ENCODE data around the gene TSC22D3. TPM values are rescaled to one million over a fixed set of nuclear protein-coding genes. Genes with fewer than 3 reads are reported as not detected.

Gene TSC22D3
- total and polyA plus RNA-seq, 3 experiments from 2014 or later = 45.0 to 790 (median 47.3) TPM

DNA sequence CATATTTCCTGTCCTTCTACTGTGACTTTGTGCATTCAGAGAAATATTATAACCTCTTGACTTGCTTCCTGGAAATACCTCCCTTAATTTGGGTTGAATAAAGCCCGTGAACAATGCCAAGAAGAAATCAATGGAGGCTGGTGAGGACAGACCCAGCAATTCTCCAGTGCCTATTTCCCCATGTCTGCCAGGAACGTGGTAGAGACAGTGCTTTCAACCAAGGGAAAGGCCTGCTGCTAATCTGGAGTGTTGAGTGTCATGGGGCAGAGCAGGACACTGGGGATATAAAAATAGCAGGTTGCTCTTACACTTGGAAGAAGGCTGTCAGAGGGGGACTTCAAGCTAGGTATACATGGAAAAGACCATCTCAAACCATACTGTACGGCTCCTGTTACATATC lies 19.9 kb downstream of the TSC22D3 start:
- no peaks in the 10 kb centered on the region for H3K4me1 ChIP-seq (ENCODE audit: insufficient read depth, low read length)
- POLR2A ChIA-PET = no interaction called here
- peaks cover 0 to 20% (median 0%) of the 10 kb centered on the region in 3 donors for H3K4me1 Mint-ChIP-seq

DNA sequence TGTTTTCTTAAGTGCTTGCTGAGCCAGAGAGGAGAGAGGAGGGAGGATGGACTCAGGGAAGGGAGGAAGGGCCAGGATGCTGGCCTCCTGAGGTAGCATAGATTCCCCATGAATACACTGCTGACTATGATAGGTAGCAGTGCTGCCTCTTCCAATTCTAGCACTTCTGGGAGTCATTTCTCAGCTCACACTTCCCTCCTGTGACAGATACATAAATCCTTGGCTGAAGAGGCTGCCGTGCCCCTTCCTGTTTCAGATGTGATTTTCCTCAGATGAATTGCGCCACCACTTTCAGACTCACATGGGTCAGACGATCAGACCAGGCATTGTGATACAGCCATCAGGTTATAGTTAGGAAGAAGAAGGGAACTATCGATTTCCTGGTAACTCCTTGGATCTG lies 22.4 kb downstream of the TSC22D3 start:
- Mint-ChIP-seq H3K9me3 (no peaks in the 10 kb centered on the region), H3K27ac (no peak overlapping the region), H3K4me1 (peaks cover 0 to 18% (median 0%) of the 10 kb centered on the region in 3 donors), H3K4me3 (no peak overlapping the region), H3K27me3 (peaks cover 0 to 5% of the 10 kb centered on the region in 2 donors), H3K36me3 (peaks cover 0 to 7% (median 0%) of the 10 kb centered on the region in 3 donors)
- Histone ChIP-seq H3K4me1 (ENCODE audit: insufficient read depth, low read length) (no peaks in the 10 kb centered on the region), H3K27me3 (ENCODE audit: insufficient read depth, low read length, poor library complexity, severe bottlenecking) (no peaks in the 10 kb centered on the region), H3K9me3 (ENCODE audit: low read length) (no peaks in the 10 kb centered on the region), H3K27ac (ENCODE audit: low read depth, low read length) (no peak overlapping the region), H3K4me3 (ENCODE audit: low read length) (no peak overlapping the region), H3K36me3 (ENCODE audit: insufficient read depth, low read length) (no peaks in the 10 kb centered on the region)
- ChIA-PET POLR2A (no interaction called here), CTCF (no interaction called here)
- DNase-seq = no peak

More for the DNA sequence above, 19.9 kb downstream of the TSC22D3 start:
- Histone ChIP-seq H3K27me3 (ENCODE audit: insufficient read depth, low read length, poor library complexity, severe bottlenecking) (no peaks in the 10 kb centered on the region), H3K4me3 (ENCODE audit: low read length) (no peak overlapping the region), H3K9me3 (ENCODE audit: low read length) (no peaks in the 10 kb centered on the region), H3K27ac (ENCODE audit: low read depth, low read length) (no peak overlapping the region), H3K36me3 (ENCODE audit: insufficient read depth, low read length) (no peaks in the 10 kb centered on the region)
- no peak overlapping the region for H3K27ac Mint-ChIP-seq
- DNase-seq = no peak
- H3K4me3 Mint-ChIP-seq = no peak overlapping the region
- H3K9me3 Mint-ChIP-seq = no peaks in the 10 kb centered on the region
- H3K27me3 Mint-ChIP-seq = peaks cover 0 to 5% of the 10 kb centered on the region in 2 donors
- H3K36me3 Mint-ChIP-seq = peaks cover 0 to 11% (median 1%) of the 10 kb centered on the region in 3 donors
- CTCF ChIA-PET = no interaction called here

DNA sequence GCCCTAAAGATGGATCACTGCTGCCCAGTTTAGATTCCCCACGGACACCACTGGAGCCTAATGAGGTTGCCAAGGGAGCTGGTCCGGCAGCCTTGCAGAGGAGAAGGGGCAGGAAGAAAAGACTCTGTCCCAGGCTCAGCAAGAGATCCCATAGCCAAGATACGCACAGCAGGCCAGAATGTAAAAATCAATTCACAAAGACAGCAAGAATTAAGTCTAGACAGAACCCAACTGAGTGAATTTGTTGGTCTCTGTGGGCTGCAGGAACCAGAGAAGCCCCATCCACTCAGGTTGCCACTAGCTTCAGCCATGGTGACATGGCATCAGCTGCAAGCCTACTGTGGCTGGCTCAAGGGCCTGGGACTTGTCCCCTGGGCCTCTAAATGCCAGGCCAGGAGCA lies 22.9 kb downstream of the TSC22D3 start:
- peaks cover 0 to 5% of the 10 kb centered on the region in 2 donors for H3K27me3 Mint-ChIP-seq
- H3K27ac Mint-ChIP-seq = no peak overlapping the region
- Histone ChIP-seq H3K27ac (ENCODE audit: low read depth, low read length) (no peak overlapping the region), H3K36me3 (ENCODE audit: insufficient read depth, low read length) (no peaks in the 10 kb centered on the region), H3K4me1 (ENCODE audit: insufficient read depth, low read length) (no peaks in the 10 kb centered on the region), H3K27me3 (ENCODE audit: insufficient read depth, low read length, poor library complexity, severe bottlenecking) (no peaks in the 10 kb centered on the region), H3K9me3 (ENCODE audit: low read length) (no peaks in the 10 kb centered on the region), H3K4me3 (ENCODE audit: low read length) (no peak overlapping the region)
- no peaks in the 10 kb centered on the region for H3K9me3 Mint-ChIP-seq
- H3K36me3 Mint-ChIP-seq = peaks cover 0 to 7% (median 0%) of the 10 kb centered on the region in 3 donors
- ChIA-PET CTCF (no interaction called here), POLR2A (no interaction called here)
- peaks cover 0 to 13% (median 0%) of the 10 kb centered on the region in 3 donors for H3K4me1 Mint-ChIP-seq
- no peak for DNase-seq
- H3K4me3 Mint-ChIP-seq = no peak overlapping the region

DNA sequence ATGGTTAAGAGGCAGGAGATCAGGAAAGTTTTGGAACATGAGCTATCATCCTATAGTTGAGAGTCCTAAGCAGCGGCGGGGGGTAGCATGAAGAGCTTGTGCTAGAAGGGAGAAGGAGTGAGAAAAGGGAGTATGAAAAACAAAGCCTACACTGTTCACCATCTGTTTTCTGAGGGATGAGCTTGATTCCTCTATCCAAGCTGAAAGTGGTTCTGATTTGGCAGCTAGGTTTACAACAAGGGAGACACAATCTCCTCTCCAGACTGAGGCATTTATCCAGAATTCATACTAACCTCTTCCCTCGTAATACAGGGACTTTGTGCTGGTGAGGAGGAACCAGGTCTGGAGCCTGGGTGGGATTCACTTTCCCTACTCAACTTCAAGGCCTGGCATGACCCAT lies 23.5 kb downstream of the TSC22D3 start:
- Mint-ChIP-seq H3K27me3 (peaks cover 0 to 5% of the 10 kb centered on the region in 2 donors), H3K4me3 (no peak overlapping the region), H3K4me1 (peaks cover 0 to 12% (median 0%) of the 10 kb centered on the region in 3 donors), H3K36me3 (peaks cover 0 to 7% (median 0%) of the 10 kb centered on the region in 3 donors), H3K27ac (peak overlapping the region in 2 of 8 donors; percentile 4 to 35), H3K9me3 (no peaks in the 10 kb centered on the region)
- no peak overlapping the region for H3K27ac ChIP-seq (ENCODE audit: low read depth, low read length)
- no peaks in the 10 kb centered on the region for H3K9me3 ChIP-seq (ENCODE audit: low read length)
- H3K27me3 ChIP-seq (ENCODE audit: insufficient read depth, low read length, poor library complexity, severe bottlenecking) = no peaks in the 10 kb centered on the region
- CTCF ChIA-PET = no interaction called here
- POLR2A ChIA-PET = no interaction called here
- H3K4me1 ChIP-seq (ENCODE audit: insufficient read depth, low read length) = no peaks in the 10 kb centered on the region
- no peaks in the 10 kb centered on the region for H3K36me3 ChIP-seq (ENCODE audit: insufficient read depth, low read length)
- DNase-seq = no peak
- H3K4me3 ChIP-seq (ENCODE audit: low read length) = no peak overlapping the region

DNA sequence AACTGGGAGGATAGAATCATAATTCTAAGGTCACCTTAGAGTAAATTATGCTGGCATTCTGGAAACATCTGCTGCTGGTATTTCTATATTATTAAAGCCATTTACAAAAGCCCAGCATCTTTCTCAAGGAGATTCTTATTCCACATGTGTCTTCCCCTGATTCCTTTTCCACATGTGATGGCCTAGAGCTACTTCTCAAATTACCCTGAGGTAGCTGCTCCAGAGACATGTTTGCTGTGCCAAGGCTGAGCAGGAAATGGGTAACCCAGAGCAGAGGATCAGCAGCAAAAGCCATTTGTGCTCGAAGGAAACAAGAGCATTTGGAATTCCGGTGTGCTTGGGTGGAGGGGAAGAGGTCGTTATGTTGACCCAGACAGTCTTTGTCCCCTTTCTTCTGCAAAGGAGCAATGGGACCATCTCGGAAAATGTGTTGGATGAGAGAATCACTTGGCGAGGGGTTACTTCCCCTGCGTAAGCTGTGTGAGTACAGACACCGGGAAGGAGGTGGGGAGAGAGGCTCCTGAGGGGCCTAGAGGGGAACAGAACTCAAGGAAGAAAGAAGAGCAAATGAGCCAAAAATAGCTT lies 24.6 kb downstream of the TSC22D3 start:
- no peaks in the 10 kb centered on the region for H3K27me3 ChIP-seq (ENCODE audit: insufficient read depth, low read length, poor library complexity, severe bottlenecking)
- H3K4me3 ChIP-seq (ENCODE audit: low read length) = no peak overlapping the region
- H3K4me1 ChIP-seq (ENCODE audit: insufficient read depth, low read length) = no peaks in the 10 kb centered on the region
- no peak overlapping the region for H3K27ac ChIP-seq (ENCODE audit: low read depth, low read length)
- CTCF ChIA-PET = interaction anchor here (1.9 kb wide), 1 partner anchor 11 kb away, joined by 4 read pairs; no protein-coding TSS in a partner anchor
- DNase-seq = no peak
- Mint-ChIP-seq H3K4me3 (no peak overlapping the region), H3K27me3 (peaks cover 0 to 5% of the 10 kb centered on the region in 2 donors), H3K4me1 (peaks cover 0 to 12% (median 0%) of the 10 kb centered on the region in 3 donors), H3K27ac (no peak overlapping the region), H3K9me3 (no peaks in the 10 kb centered on the region), H3K36me3 (peaks cover 0 to 7% (median 0%) of the 10 kb centered on the region in 3 donors)
- no peaks in the 10 kb centered on the region for H3K36me3 ChIP-seq (ENCODE audit: insufficient read depth, low read length)
- H3K9me3 ChIP-seq (ENCODE audit: low read length) = no peaks in the 10 kb centered on the region
- POLR2A ChIA-PET = no interaction called here

DNA sequence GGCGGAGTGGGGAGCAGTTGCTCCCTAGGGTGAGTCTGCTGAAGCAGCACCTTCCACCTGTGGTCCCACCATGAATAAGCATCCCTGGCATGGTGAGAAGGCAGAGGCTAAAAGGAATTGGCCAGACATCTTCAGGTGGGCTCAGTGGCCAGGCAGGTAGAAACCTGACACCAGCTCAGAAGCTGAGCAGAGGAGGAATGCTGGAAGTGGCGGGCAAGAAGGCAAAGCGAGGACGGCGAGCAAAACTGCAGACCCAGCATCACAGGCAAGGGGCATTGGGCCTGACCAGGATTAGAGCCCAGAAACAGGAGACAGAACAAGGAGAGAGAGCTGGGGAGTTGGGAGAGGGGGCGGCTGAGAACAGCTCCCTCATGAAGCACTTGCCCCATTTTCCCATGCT lies 25.3 kb downstream of the TSC22D3 start:
- DNase-seq = no peak
- peaks cover 0 to 5% of the 10 kb centered on the region in 2 donors for H3K27me3 Mint-ChIP-seq
- CTCF ChIA-PET = interaction anchor here (1.9 kb wide), 1 partner anchor 10 kb away, joined by 4 read pairs; no protein-coding TSS in a partner anchor
- no peak overlapping the region for H3K4me3 Mint-ChIP-seq
- Histone ChIP-seq H3K36me3 (ENCODE audit: insufficient read depth, low read length) (no peaks in the 10 kb centered on the region), H3K4me1 (ENCODE audit: insufficient read depth, low read length) (no peaks in the 10 kb centered on the region), H3K9me3 (ENCODE audit: low read length) (no peaks in the 10 kb centered on the region), H3K4me3 (ENCODE audit: low read length) (no peak overlapping the region), H3K27me3 (ENCODE audit: insufficient read depth, low read length, poor library complexity, severe bottlenecking) (no peaks in the 10 kb centered on the region), H3K27ac (ENCODE audit: low read depth, low read length) (no peak overlapping the region)
- peaks cover 0 to 5% (median 0%) of the 10 kb centered on the region in 3 donors for H3K4me1 Mint-ChIP-seq
- peak overlapping the region in 2 of 8 donors; percentile 60 to 70 for H3K27ac Mint-ChIP-seq
- POLR2A ChIA-PET = no interaction called here
- no peaks in the 10 kb centered on the region for H3K9me3 Mint-ChIP-seq
- peaks cover 0 to 7% (median 0%) of the 10 kb centered on the region in 3 donors for H3K36me3 Mint-ChIP-seq

DNA sequence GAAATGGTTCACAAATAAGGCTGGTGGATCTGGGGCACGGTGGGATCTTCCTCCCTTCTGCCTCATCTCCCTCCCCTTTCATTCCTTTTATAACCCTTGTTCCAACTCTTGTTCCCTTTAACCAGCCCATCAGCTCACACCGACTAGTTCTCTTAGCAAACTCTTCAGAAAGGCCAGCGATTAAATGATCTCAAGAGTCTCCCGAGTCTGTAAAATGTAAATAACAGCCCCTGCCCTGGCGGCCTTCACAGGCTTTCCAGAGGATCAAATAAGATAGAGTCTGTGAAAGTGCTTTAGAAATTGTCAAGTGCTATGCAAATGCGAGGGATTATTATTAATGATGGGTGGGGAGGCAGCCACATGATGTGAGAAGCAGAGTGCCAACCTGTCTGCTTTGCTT lies 27.1 kb downstream of the TSC22D3 start:
- Mint-ChIP-seq H3K4me3 (no peak overlapping the region), H3K36me3 (peaks cover 0 to 7% (median 0%) of the 10 kb centered on the region in 3 donors), H3K27me3 (no peaks in the 10 kb centered on the region), H3K27ac (no peak overlapping the region), H3K9me3 (no peaks in the 10 kb centered on the region), H3K4me1 (peaks cover 0 to 11% (median 5%) of the 10 kb centered on the region in 3 donors)
- Histone ChIP-seq H3K27ac (ENCODE audit: low read depth, low read length) (no peak overlapping the region), H3K4me3 (ENCODE audit: low read length) (no peak overlapping the region), H3K9me3 (ENCODE audit: low read length) (no peaks in the 10 kb centered on the region), H3K4me1 (ENCODE audit: insufficient read depth, low read length) (peaks cover 3% of the 10 kb centered on the region), H3K27me3 (ENCODE audit: insufficient read depth, low read length, poor library complexity, severe bottlenecking) (no peaks in the 10 kb centered on the region), H3K36me3 (ENCODE audit: insufficient read depth, low read length) (no peaks in the 10 kb centered on the region)
- POLR2A ChIA-PET = no interaction called here
- no peak for DNase-seq
- CTCF ChIA-PET = interaction anchor here (1.0 to 1.9 kb wide), 2 partner anchors 27 to 75 kb away, joined by 3 to 6 read pairs; partner anchors contain the start of gene TSC22D3

DNA sequence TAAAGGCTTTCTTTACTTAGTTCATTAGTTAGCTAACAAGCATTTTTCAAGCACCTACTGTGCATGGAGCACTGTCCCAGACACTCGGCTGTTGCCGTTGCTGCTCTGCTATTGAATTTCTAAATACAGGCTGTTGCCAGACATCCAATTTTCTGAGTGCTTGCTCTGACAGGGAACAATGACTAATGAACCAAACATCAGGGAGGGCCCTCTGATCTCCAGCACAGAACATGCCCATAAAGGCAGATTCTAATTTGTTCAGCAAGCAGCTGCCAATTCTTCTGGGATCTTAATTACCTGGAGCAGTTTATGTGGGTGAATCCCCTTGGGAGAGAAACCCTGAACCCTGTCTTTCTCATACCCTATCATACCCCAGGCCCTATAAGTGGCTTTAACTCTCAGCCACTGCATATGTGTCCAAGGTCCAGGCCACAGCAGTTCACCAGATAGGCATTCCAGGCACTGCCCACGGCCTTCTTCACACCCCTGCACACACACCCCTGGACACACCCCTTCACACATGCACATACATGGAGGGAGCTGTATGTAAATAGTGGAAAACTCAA lies 27.9 kb downstream of the TSC22D3 start:
- Mint-ChIP-seq H3K27me3 (no peaks in the 10 kb centered on the region), H3K36me3 (peaks cover 0 to 7% (median 0%) of the 10 kb centered on the region in 3 donors), H3K9me3 (no peaks in the 10 kb centered on the region), H3K4me3 (no peak overlapping the region), H3K27ac (no peak overlapping the region), H3K4me1 (peaks cover 8 to 18% (median 10%) of the 10 kb centered on the region in 3 donors)
- no peak for DNase-seq
- Histone ChIP-seq H3K27me3 (ENCODE audit: insufficient read depth, low read length, poor library complexity, severe bottlenecking) (no peaks in the 10 kb centered on the region), H3K36me3 (ENCODE audit: insufficient read depth, low read length) (no peaks in the 10 kb centered on the region), H3K4me3 (ENCODE audit: low read length) (no peak overlapping the region), H3K27ac (ENCODE audit: low read depth, low read length) (no peak overlapping the region), H3K4me1 (ENCODE audit: insufficient read depth, low read length) (peaks cover 11% of the 10 kb centered on the region), H3K9me3 (ENCODE audit: low read length) (no peaks in the 10 kb centered on the region)
- ChIA-PET POLR2A (interaction anchor here (1.0 kb wide), 1 partner anchor 68 kb away, joined by 8 read pairs; no protein-coding TSS in a partner anchor), CTCF (interaction anchor here (1.9 kb wide), 1 partner anchor 75 kb away, joined by 6 read pairs; no protein-coding TSS in a partner anchor)

Data from CD8-positive, alpha-beta memory T cell (primary cell).